Measurements from ENCODE around the gene DIAPH2. TPM values are rescaled to one million over a fixed set of nuclear protein-coding genes. Genes with fewer than 3 reads are reported as not detected.
A peak's percentile ranks its signal among the peaks of the same experiment; 100 is the strongest.

The DIAPH2 gene
- total RNA-seq, 1 experiment from 2014 or later: 10.9 TPM

DNA sequence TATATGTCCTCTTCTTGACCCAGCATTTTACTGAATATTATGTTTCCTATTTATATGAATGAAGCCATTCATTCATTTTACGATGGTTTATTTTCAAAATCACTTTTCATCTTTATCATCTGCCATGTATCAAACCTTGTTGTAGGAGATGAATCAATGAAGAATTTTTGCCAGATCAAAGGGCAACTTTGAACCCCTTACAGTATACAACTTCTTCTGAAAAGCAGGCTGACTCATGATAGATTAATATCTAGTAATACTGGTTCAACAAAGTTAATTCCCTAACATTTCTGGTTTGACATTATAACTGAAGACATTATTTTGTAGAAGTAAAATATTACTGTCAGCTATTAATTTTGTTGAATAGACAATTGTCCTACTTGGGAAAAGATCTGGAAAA is 425.1 kb downstream of the DIAPH2 start:
- H3K9ac ChIP-seq (ENCODE audit: low read length): no peak overlapping the region
- no peaks in the 10 kb centered on the region for H3K36me3 ChIP-seq (ENCODE audit: control insufficient read depth in 1 of 2, insufficient read depth in 2 of 2, low read length in 2 of 2)
- peak; percentile 19 for DNase-seq (ENCODE audit: low read depth, low spot score)
- no peaks in the 10 kb centered on the region for H3K9me3 ChIP-seq (ENCODE audit: control insufficient read depth in 1 of 2, insufficient read depth in 1 of 2, low read depth in 1 of 2, low read length in 2 of 2)
- H3K79me2 ChIP-seq (ENCODE audit: insufficient read depth, low read length): no peaks in the 10 kb centered on the region
- 0 out of 2 replicates have a peak overlapping the region, but pooled peaks have one; percentile 13 for H3K4me2 ChIP-seq (ENCODE audit: low read length)
- peak; percentile 75 for ATAC-seq
- peak overlapping the region; percentile 55; the same call in 1 of the 2 replicates for H3K27ac ChIP-seq (ENCODE audit: low read depth, low read length)
- ChIA-PET CTCF (no interaction called here), POLR2A (no interaction called here), RAD21 (ENCODE audit: low non-redundant PET in 1 of 2, low total read pairs in 2 of 2, uncharacterized antibody in 2 of 2, unreplicated experiment in 2 of 2) (no interaction called here)
- H3K27me3 ChIP-seq (ENCODE audit: insufficient read depth, low read length): no peaks in the 10 kb centered on the region
- no peaks in the 10 kb centered on the region for H4K20me1 ChIP-seq (ENCODE audit: insufficient read depth)
- peaks cover 10 to 15% of the 10 kb centered on the region in 2 experiments; a peak in 2 of 4 replicates for H3K4me1 ChIP-seq (ENCODE audit: control insufficient read depth in 1 of 2, insufficient read depth in 2 of 2, low read length in 2 of 2)
- H3K4me3 ChIP-seq (replicated peaks in 1 of 2; ENCODE audit: low read depth in 1 of 2, low read length in 2 of 2): no peak overlapping the region
- TF ChIP-seq FOSL1 (IDR thresholded peaks at IDR 0.05; ENCODE audit: low read depth) (peak; percentile 27; the same call in 1 of the 2 replicates), JUND (IDR thresholded peaks at IDR 0.05) (peak; percentile 64), RAD21 (IDR thresholded peaks at IDR 0.05; ENCODE audit: low read depth) (no peak; the same call in 1 of the 2 replicates), SP1 (IDR thresholded peaks at IDR 0.05; ENCODE audit: low read depth) (peak; percentile 62; the same call in 1 of the 2 replicates)
- BruUV-seq (replicated peaks): no TSS peak
- H3K9me2 ChIP-seq (ENCODE audit: insufficient read depth): no peaks in the 10 kb centered on the region
- no peak overlapping the region for H2AFZ ChIP-seq (ENCODE audit: low read depth, low read length, poor library complexity, severe bottlenecking)
- intact Hi-C loops (cut with micrococcal nuclease): no loop called here

- H3K9ac ChIP-seq (ENCODE audit: low read length): no peak overlapping the region
- no peaks in the 10 kb centered on the region for H4K20me1 ChIP-seq (ENCODE audit: insufficient read depth)
- ChIA-PET POLR2A (no interaction called here), RAD21 (ENCODE audit: low non-redundant PET in 1 of 2, low total read pairs in 2 of 2, uncharacterized antibody in 2 of 2, unreplicated experiment in 2 of 2) (no interaction called here), CTCF (no interaction called here)
- H3K27ac ChIP-seq (ENCODE audit: low read depth, low read length): no peak overlapping the region
- H3K9me3 ChIP-seq (ENCODE audit: control insufficient read depth in 1 of 2, insufficient read depth in 1 of 2, low read depth in 1 of 2, low read length in 2 of 2): no peaks in the 10 kb centered on the region
- no peak for DNase-seq (ENCODE audit: low read depth, low spot score)
- no peak overlapping the region for H3K4me3 ChIP-seq (replicated peaks in 1 of 2; ENCODE audit: low read depth in 1 of 2, low read length in 2 of 2)
- no peaks in the 10 kb centered on the region; a peak in 1 of 4 replicates for H3K4me1 ChIP-seq (ENCODE audit: control insufficient read depth in 1 of 2, insufficient read depth in 2 of 2, low read length in 2 of 2)
- no peaks in the 10 kb centered on the region for H3K9me2 ChIP-seq (ENCODE audit: insufficient read depth)
- H2AFZ ChIP-seq (ENCODE audit: low read depth, low read length, poor library complexity, severe bottlenecking): no peak overlapping the region
- intact Hi-C loops (cut with micrococcal nuclease): no loop called here
- BruUV-seq (replicated peaks): no TSS peak
- H3K27me3 ChIP-seq (ENCODE audit: insufficient read depth, low read length): no peaks in the 10 kb centered on the region
- no peaks in the 10 kb centered on the region for H3K36me3 ChIP-seq (ENCODE audit: control insufficient read depth in 1 of 2, insufficient read depth in 2 of 2, low read length in 2 of 2)
- H3K4me2 ChIP-seq (ENCODE audit: low read length): no peak overlapping the region
- TF ChIP-seq EGR1 (IDR thresholded peaks at IDR 0.05; ENCODE audit: low read depth) (no peak), EZH2phosphoT487 (IDR thresholded peaks at IDR 0.05; ENCODE audit: borderline replicate concordance) (no peak), POLR2A (IDR thresholded peaks at IDR 0.05; ENCODE audit: borderline replicate concordance, extremely low read depth, insufficient read depth, insufficient read length) (no peak), SRF (IDR thresholded peaks at IDR 0.05; ENCODE audit: low read depth) (no peak), SP1 (IDR thresholded peaks at IDR 0.05; ENCODE audit: low read depth) (no peak), TCF7L2 (IDR thresholded peaks at IDR 0.05; ENCODE audit: borderline replicate concordance, extremely low read depth, insufficient read depth, insufficient read length) (no peak)
- no peak for ATAC-seq
- no peaks in the 10 kb centered on the region for H3K79me2 ChIP-seq (ENCODE audit: insufficient read depth, low read length)
Measured at GRCh38 chrX:97117572-97117971, 432.9 kb downstream of the DIAPH2 start.

All from HCT116 (cell line).